GM12891 (cell line): ENCODE measurements around the gene WTIP.

Source experiments
- POLR2A ChIP-seq: IDR thresholded peaks from 2 replicates; pipeline ENCODE4 v1.6.1; 2011; ENCODE audit warnings: low read depth, low read length, control low read depth
- POLR2AphosphoS5 ChIP-seq: IDR thresholded peaks from 2 replicates; pipeline ENCODE4 v1.6.1; 2011; ENCODE audit warnings: low read depth, low read length, control low read depth
- SPI1 ChIP-seq: IDR thresholded peaks from 2 replicates; pipeline ENCODE4 v1.6.1; 2011; ENCODE audit warnings: low read depth, low read length, control low read depth
- TAF1 ChIP-seq: IDR thresholded peaks from 2 replicates; pipeline ENCODE4 v1.6.1; 2011; ENCODE audit warnings: low read depth, low read length, control low read depth

- TF ChIP-seq SPI1: no peak
- TF ChIP-seq TAF1: no peak
- TF ChIP-seq POLR2A: no peak
- no peak for TF ChIP-seq POLR2AphosphoS5
These were observed 20.0 kb upstream of the WTIP start for GRCh38 chr19:34461375-34462100.
